ENCODE data around the gene LSP1.

LSP1 gene

GRCh38 chr11:1932681-1933080 lies 79.8 kb downstream of the LSP1 start:
- no peak overlapping the region for H3K4me3 ChIP-seq (ENCODE audit: low read depth, low read length)
- TF ChIP-seq CTCF (IDR thresholded peaks at IDR 0.05; ENCODE audit: low read depth, low read length), result no peak

- H3K4me3 ChIP-seq (ENCODE audit: low read depth, low read length), result no peak overlapping the region
- no peak for TF ChIP-seq CTCF (IDR thresholded peaks at IDR 0.05; ENCODE audit: low read depth, low read length)
These were observed 80.8 kb downstream of the LSP1 start for GRCh38 chr11:1933416-1934334.

- no peak for TF ChIP-seq CTCF (IDR thresholded peaks at IDR 0.05; ENCODE audit: low read depth, low read length)
These were observed 81.7 kb downstream of the LSP1 start for GRCh38 chr11:1934335-1935155.

GRCh38 chr11:1935156-1936071 lies 82.5 kb downstream of the LSP1 start:
- no peak overlapping the region for H3K4me3 ChIP-seq (ENCODE audit: low read depth, low read length)
- no peak for TF ChIP-seq CTCF (IDR thresholded peaks at IDR 0.05; ENCODE audit: low read depth, low read length)

More at GRCh38 chr11:1934335-1935155, 81.7 kb downstream of the LSP1 start:
- no peak overlapping the region for H3K4me3 ChIP-seq (ENCODE audit: low read depth, low read length)

- no peak overlapping the region for H3K4me3 ChIP-seq (ENCODE audit: low read depth, low read length)
- TF ChIP-seq CTCF (IDR thresholded peaks at IDR 0.05; ENCODE audit: low read depth, low read length), result no peak
These were observed 83.3 kb downstream of the LSP1 start for GRCh38 chr11:1936072-1936780.

GRCh38 chr11:1936781-1937615 lies 84.1 kb downstream of the LSP1 start:
- H3K4me3 ChIP-seq (ENCODE audit: low read depth, low read length), result no peak overlapping the region
- TF ChIP-seq CTCF (IDR thresholded peaks at IDR 0.05; ENCODE audit: low read depth, low read length), result no peak
